ENCODE data around the gene CCDC150. TPM values are rescaled to one million over a fixed set of nuclear protein-coding genes. Genes with fewer than 3 reads are reported as not detected.

CCDC150 gene
- total RNA-seq, 2 donors from 2014 or later = 0.50 to 7.6 TPM

GRCh38 chr2:196759378-196759706 is 119.8 kb downstream of the CCDC150 start:
- Histone ChIP-seq H3K27ac (no peak overlapping the region), H3K4me3 (no peak overlapping the region), H3K9me3 (no peaks in the 10 kb centered on the region), H3K36me3 (no peaks in the 10 kb centered on the region), H3K4me1 (replicated peaks) (no peaks in the 10 kb centered on the region), H3K27me3 (replicated peaks; ENCODE audit: insufficient read depth) (no peaks in the 10 kb centered on the region)
- TF ChIP-seq POLR2A (IDR thresholded peaks at IDR 0.05) (no peak), POLR2AphosphoS5 (IDR thresholded peaks at IDR 0.05) (no peak)
- WGBS = 70% methylated on average over 5 of the region's 5 CpGs
- DNase-seq (ENCODE audit: low spot score) = no peak
- intact Hi-C loops (cut with DNase I) = no loop called here

GRCh38 chr2:196767101-196767500 is 127.6 kb downstream of the CCDC150 start:
- DNase-seq (ENCODE audit: low spot score) = no peak
- intact Hi-C loops (cut with DNase I) = no loop called here
- Histone ChIP-seq H3K27me3 (replicated peaks; ENCODE audit: insufficient read depth) (no peaks in the 10 kb centered on the region), H3K27ac (no peak overlapping the region), H3K9me3 (no peaks in the 10 kb centered on the region), H3K4me3 (no peak overlapping the region), H3K4me1 (replicated peaks) (no peaks in the 10 kb centered on the region), H3K36me3 (no peaks in the 10 kb centered on the region)
- WGBS = 88% methylated on average over 1 of the region's 1 CpG
- TF ChIP-seq CTCF (IDR thresholded peaks at IDR 0.05) (no peak), POLR2A (IDR thresholded peaks at IDR 0.05) (no peak), POLR2AphosphoS5 (IDR thresholded peaks at IDR 0.05) (no peak)

Small RNA genes within 50 kb of the gene (small RNA-seq; reads per million reads assigned to genes)
- gene RF00424 = 0 reads per million in 2 donors

Other genes with a start within 250 kb of the CCDC150 start
- gene HECW2, start 46.2 kb upstream of the CCDC150 start, total RNA-seq = 10 to 100 TPM in 1 of 2 donors, under 1 TPM in 1; 0.91 to 14.0 TPM
- gene GTF3C3, start 160.0 kb downstream of the CCDC150 start, total RNA-seq = 10 to 100 TPM; 17.5 to 31.3 TPM
- under 1 TPM in 1 of 2 donors, not detected in 1; 0.32 TPM for gene C2orf66, start 169.6 kb downstream of the CCDC150 start, total RNA-seq

All from prostate gland (tissue), 2 donors.